Measurements from ENCODE around the gene ZNF12. TPM values are rescaled to one million over a fixed set of nuclear protein-coding genes. Genes with fewer than 3 reads are reported as not detected.

The ZNF12 gene
- total RNA-seq, 2 donors from 2014 or later = 22.6 to 25.0 TPM

DNA sequence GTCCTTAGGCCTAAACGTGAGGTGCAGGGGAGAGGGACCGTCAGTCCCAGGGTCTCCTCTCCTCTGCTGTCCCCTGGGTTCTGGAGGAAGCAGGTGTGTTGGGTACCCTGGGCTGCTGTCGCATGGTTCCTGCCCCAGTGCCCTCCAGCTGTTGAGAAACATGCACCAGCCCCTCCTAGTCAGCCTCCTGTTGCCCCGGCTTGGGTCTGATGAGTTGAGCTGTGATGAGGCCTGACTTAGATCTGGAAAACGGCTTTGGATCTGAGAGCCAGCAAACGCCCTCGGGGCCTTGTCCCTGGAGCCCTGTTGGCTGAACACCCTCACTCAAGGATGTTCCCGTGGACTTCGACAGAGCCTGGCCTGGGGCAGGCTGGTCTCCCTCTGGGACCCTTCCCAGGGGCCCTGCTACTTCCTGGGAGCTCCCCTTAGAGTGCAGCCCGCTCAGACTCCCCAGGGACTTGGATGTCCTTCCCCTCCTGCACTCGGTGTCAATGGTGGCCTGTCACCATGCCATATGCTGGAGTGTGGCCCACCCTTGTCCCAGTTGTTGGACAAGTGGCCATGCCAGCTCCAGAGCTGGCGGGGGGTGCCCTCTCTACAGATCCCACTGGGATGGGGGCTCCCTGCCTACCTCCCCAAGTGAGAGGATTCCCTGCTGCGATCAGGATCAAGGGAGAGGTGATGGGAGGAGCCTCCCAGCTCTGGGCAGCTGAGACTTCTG lies 57.3 kb downstream of the ZNF12 start:
- intact Hi-C loops (cut with DNase I) = no loop called here
- DNase-seq (ENCODE audit: low spot score) = peak; percentile 75

DNA sequence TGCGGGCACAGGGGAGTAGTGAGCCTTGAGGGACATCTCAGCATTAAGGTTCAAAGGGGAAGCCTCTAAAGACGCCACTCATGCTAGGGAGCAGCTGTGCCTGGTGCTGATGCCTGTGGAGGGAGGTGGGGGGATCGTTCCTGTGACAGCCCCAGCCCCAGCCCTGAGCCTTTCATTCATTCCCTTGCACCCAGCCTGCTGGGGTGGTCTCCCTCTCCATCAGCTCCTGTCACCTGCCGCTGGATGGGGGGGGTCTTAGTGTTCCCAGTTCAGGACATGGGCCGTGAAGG lies 58.0 kb downstream of the ZNF12 start:
- peak; percentile 53 for DNase-seq (ENCODE audit: low spot score)
- intact Hi-C loops (cut with DNase I) = no loop called here

DNA sequence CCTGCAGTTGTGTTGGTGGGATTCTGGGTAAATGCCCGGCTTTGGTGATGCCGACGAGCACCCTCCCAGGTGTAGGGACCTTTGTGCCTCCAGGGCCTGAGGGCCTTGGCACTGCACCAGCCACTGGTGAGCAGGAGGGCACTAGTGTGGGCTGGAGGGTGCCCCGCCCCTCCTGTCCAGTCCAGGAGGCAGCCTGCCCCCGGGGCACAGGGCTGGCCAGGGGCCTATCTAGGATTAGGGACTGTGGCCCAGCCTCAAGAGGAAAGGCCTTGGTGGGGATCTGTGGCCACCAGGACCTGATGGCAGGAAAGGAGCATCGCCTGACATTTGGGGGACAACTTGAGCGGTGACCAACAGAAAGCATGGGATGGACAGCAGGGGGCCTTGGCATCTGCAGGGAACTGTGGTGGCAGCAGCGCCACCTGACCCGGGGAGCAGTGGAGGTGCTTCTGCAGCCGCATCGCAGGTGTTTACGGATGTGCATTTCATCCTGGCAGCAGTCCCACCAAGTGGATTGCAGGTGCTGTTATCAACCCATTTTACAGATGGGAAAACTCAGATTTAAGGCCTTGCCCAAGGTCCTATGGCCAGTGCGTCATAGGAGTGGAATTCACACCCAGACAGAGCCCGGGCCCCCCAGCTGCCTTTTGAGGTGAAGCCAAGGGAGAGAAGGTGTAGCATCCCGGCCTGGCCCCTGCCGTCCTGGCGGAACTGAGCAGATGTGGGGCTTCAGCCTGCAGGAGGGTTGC lies 58.5 kb downstream of the ZNF12 start:
- no peak for DNase-seq (ENCODE audit: low spot score)

DNA sequence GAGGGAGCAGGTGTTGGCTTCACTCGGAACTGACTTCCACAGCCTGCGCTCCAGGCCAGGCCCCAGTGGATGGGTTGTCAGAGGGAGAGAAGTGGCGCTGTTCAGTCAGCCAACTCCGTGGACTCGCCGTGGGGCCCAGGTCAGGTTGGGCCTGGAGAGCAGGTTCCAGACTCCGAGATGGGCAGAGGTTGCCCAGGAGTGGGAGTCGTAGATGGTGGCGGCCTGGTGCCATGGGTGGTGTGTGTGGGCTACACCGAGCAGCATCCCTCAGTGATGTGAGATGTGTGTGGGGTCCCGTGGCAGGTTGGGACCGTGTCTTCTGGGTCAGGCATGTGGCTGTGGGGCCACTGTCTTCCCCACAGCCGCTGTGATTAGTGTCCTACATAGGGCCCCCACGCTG lies 59.2 kb downstream of the ZNF12 start:
- intact Hi-C loops (cut with DNase I) = no loop called here
- no peak for DNase-seq (ENCODE audit: low spot score)

More for the DNA sequence above, 58.5 kb downstream of the ZNF12 start:
- intact Hi-C loops (cut with DNase I) = no loop called here

DNA sequence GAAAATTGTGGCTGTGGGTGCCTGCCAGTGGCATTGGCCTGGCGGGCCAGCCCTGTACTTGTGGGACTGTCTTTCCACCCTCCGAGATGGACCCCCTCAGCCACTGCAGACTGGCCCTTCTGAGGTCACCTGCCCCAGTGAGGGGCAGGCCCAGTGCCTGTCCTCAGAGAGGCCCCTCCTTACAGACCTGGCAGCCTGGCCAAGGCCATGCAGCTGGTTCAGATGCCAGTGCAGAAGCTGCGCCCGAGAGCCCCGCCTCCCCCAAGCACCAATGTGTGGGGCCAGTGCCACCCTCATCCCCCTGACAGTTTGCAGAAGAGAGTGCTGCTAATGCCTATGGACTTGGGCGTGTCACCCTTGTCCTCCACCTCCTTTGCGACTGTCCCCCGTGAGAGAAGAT lies 59.7 kb downstream of the ZNF12 start:
- intact Hi-C loops (cut with DNase I) = no loop called here
- DNase-seq (ENCODE audit: low spot score) = no peak

DNA sequence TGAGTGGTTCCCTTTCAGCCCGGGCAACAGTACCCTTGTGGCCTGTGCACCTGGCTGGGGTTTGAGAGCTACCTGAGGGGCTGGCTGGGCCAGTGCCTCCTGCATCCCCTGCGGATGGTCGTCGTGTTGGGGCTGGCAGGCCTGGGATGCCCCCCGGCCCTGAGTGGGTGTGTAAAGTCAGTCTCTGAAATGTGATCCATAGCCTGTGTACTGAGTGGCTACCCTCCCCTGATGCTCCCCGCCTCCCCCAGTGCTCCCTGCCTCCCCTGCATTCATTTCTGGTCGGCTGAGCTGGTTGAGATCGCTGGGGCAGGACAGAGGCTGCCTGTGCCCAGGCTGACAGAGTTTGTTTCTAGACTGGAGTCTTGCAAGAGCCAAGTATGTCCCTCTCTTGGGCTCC lies 60.3 kb downstream of the ZNF12 start:
- intact Hi-C loops (cut with DNase I) = no loop called here
- no peak for DNase-seq (ENCODE audit: low spot score)

DNA sequence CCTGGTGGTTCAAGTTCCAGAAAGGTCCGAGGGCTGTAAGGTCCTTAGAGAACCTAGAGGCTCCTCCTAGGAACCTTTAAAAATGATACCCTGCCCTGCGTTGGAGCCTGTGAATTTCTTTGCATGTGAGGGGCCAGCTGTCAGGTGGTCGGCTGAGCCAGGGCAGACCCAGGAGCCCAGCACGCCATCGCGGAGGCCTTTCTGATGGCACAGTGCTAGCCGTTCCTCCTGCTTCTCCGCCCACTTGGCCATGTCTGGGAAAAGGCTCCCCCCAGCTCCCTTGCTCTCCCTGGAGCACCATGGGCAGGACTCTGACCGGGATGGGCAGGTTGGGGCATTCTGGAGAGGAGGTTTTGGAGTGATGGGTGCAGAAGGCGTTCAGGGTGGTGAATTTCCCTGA lies 62.0 kb downstream of the ZNF12 start:
- intact Hi-C loops (cut with DNase I) = no loop called here
- no peak for DNase-seq (ENCODE audit: low spot score)

DNA sequence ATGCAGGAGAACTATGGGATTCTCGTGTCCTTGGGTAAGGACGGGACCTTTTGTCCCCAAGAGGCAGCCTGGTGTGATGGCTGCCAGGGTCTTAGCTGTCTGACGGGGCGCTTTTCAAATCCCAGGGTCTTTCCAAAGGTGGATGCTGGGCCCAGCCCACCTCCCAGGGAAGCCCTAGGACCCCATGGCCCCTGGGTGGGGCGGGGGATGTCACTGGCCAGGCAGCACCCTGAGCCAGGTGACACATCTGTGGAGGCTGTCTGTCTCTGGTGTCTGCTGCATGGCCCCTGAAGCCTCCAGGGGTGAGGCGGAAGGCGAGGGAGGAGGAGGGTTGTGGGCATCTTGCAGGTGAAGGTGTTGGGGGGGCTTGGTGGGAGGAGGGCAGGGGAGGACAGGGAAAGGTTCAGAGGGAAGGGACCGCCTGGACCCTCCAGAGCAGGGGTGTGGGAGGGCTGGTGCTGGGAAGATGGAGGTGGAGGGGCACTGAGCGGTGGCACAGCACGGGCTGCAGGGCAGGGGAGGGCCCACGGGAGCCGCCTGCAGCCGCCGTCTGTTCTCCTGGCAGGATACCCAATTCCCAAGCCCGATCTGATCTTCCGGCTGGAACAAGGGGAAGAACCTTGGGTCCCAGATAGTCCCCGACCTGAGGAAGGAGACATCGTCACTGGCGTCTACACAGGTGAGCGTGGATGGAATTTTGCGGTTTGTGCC lies 62.7 kb downstream of the ZNF12 start:
- intact Hi-C loops (cut with DNase I) = no loop called here
- no peak for DNase-seq (ENCODE audit: low spot score)

DNA sequence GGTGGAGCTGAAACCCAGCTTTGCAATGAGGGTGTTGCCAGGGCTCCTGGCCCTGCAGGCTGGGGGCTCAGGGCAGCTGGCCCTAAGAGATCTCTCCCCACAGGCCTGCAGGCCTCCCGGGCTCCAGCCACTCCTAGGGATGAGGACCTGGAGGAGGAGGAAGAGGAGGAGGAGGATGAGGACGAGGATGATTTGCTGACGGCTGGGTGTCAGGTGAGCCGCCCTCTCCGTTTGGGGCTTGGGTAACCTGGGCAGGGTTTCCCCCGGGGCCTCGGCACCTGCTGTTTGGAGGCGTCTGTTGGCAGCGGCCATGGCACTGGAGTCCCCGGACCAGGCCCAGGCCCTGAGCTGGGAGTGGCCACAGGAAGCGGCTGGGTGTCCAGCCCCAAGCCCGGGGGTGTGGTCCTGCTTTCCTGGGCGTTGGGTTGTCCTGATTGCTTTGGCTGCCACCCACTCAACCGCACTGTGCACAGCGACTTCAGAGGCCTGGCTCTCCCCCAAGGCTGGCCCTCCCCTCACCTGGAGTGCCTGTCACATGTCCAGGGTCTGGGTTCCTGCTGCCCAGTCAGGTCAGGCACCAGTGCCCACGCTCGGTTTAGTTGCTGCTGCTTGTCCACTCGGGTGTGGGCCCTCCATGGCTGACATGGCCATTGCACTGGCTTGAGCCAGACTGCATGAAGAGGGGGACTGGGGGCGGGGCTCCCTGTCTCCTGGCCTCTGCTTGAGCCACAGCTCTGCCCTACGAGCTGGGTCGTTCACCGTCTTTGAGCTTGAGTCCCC lies 63.7 kb downstream of the ZNF12 start:
- no peak for DNase-seq (ENCODE audit: low spot score)
- intact Hi-C loops (cut with DNase I) = no loop called here

DNA sequence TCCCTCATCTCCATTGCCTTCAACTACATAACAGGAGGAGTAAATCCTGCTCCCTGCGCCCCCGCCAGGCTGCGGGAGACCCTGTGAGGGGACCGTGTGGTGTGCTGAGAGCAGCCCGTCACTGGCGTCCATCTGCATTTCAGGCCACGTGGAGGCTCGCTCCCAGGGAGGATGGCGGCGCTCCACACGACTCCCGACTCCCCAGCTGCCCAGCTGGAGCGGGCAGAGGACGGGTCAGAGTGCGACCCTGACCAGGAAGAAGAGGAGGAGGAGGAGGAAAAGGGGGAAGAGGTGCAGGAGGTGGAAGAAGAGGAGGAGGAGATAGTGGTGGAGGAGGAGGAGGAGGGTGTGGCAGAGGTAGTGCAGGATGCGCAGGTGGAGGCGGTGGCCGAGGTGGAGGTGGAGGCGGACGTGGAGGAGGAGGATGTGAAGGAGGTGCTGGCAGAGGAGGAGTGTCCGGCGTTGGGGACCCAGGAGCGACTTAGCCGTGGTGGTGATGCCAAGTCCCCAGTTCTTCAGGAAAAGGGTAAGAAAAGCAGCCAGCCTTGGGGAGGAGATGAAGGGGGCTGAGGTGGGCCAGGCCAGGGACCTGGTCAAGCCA lies 64.4 kb downstream of the ZNF12 start:
- intact Hi-C loops (cut with DNase I) = no loop called here
- DNase-seq (ENCODE audit: low spot score) = no peak

DNA sequence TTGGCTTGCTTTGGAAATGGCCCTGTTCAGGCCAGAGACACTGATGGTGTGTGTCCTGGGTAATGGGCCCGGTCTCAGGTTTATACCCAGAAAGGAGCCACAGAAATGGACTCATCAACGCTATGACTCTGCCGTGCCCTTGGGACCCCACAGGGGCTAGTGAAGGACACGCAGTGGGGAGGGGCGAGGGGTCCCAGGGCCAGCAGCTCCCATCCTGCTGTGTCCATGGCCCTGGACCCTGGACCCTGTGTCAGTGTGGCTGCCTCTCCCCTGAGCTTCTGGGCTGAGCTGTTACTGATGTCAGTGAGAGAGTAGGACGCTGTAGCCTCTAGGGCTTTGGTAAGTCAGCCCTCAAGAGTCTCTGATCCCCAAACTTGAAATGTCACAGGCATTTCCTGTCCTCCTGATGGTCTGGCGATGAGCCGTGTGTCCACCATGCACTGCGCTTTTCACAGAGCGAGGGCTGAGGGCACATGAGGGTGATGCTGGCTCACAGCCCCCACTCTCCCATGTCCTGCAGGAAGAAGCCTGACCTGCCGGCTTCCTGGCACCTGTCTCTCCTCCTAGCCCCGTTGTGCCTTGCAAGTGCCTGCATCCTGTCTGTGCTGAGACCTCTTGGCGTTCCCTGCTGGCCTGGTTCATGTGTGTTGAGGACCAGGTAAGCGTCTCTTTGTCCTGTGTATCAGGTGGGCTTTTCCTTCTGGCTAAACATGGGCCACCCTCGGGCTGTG lies 65.3 kb downstream of the ZNF12 start:
- no peak for DNase-seq (ENCODE audit: low spot score)
- intact Hi-C loops (cut with DNase I) = no loop called here

DNA sequence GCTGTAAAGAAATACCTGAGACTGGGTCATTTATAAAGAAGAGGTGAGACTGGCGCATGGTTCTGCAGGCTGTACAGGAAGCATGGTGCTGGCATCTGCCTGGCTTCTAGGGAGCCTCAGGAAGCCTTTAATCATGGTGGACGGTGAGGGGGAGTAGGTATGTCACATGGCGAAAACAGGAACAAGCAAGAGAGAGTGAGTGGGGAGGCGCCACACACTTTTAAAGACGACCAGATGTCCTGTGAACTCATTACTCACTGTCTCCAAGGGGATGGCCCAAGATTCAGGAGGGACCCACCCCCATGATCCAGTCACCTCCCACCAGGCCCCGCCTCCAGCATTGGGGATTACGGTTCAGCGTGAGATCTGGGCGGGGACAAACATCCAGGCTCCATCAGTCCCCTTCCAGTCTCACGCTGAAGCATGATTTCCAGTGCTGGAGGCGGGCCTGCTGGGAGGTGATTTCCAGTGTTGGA lies 66.5 kb downstream of the ZNF12 start:
- peak; percentile 86 for DNase-seq (ENCODE audit: low spot score)
- intact Hi-C loops (cut with DNase I) = no loop called here

DNA sequence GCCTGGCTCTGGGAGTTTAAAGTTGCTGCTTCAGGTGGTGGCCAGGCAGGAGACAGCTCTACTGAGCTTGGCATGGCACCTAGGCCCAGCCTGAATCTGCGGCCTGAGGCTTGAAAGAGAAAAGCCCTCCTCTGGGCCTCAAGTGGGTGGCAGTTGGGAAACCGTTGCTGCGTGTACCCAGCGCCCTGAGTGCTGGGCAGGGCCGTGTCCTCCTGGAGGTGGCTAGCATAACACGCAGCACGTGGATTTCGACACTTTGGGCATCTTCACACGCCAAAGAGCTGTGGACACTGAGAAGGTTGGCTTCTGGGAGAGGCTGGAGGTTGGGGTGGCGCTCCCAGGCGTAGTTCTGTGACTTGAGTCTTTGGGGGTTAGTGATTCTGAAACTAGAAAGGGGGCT lies 67.1 kb downstream of the ZNF12 start:
- intact Hi-C loops (cut with DNase I) = no loop called here
- no peak for DNase-seq (ENCODE audit: low spot score)

DNA sequence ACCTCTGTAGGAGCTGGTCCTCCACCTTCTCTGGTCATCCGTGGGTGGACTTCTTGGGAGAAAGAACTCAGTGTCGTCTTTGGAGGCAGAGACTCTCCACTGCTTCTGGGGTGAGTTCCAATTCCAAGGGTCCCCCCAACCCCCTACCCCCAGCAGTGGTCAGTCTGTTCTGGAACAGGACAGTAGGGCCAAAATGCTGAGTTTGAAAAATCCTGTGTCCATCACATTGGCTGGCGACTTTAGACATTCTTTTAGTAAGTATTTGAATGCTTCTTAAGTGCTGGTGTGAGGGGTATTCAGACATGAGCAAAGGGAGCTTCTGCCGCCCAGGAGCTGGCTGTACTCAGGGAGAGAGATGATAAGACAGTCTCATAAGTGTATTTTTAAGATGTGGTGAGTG lies 67.7 kb downstream of the ZNF12 start:
- intact Hi-C loops (cut with DNase I) = no loop called here
- DNase-seq (ENCODE audit: low spot score) = no peak

Other genes with a start within 250 kb of the ZNF12 start
- gene KDELR2, start 222.8 kb downstream of the ZNF12 start, total RNA-seq = 100 to 1,000 TPM; 150 to 159 TPM
- not detected for gene GRID2IP, start 155.5 kb downstream of the ZNF12 start, total RNA-seq
- gene ZDHHC4, start 129.5 kb downstream of the ZNF12 start, total RNA-seq = 10 to 100 TPM; 34.2 to 36.9 TPM
- 10 to 100 TPM; 16.0 to 20.6 TPM for gene INTS15, start 116.9 kb downstream of the ZNF12 start, total RNA-seq
- gene ZNF853, start 91.3 kb downstream of the ZNF12 start, total RNA-seq = 10 to 100 TPM in 1 of 2 donors, 1 to 10 TPM in 1; 8.1 to 11.9 TPM
- 10 to 100 TPM; 16.1 to 22.5 TPM for gene ZNF316, start 69.6 kb downstream of the ZNF12 start, total RNA-seq
- under 1 TPM in 1 of 2 donors, not detected in 1; 0.33 TPM for gene RSPH10B2, start 47.2 kb upstream of the ZNF12 start, total RNA-seq
- gene CCZ1B, start 119.3 kb upstream of the ZNF12 start, total RNA-seq = 10 to 100 TPM; 71.1 to 73.1 TPM

Data from posterior vena cava (tissue), 2 donors.